Right ventricle myocardium superior (tissue), 1 donor: ENCODE results near the gene NDUFB6. TPM values are rescaled to one million over a fixed set of nuclear protein-coding genes. Genes with fewer than 3 reads are reported as not detected.
"Not testable (repeated sequence)": the region's sequence is repeated elsewhere in the genome, so short reads cannot be mapped to it uniquely, and the experiment has no call there.

Experiments used
- ATAC-seq: fragments of 200-7000 bp; cut with Tn5 transposase; one replicate; pipeline ENCODE4 v1.9.1; 2020; ENCODE audit warnings: mild to moderate bottlenecking; ENCODE audit not compliant: poor library complexity
- DNase-seq: peaks from one replicate; pipeline ENCODE4 v3.0.0-alpha.2; 2020
- intact Hi-C: fragments of 100-400 bp; cut with DNase I; formaldehyde crosslinking; loops from one replicate; pipeline ENCODE4 v1.11.2; 2022
- total RNA-seq: library from RNA; stranded (reverse); fragmentation: NEBNext Ultra II Directional; extraction: Animal tissue kit (Norgen Biotek cat#: 25700); gene quantifications from one replicate; pipeline ENCODE4 v1.2.1, GENCODE V29; 2021
- donor health status: DM: no; HTN: yes; CAD: no; lungs with severe emphysema.

NDUFB6 gene
- total RNA-seq, 1 donor from 2014 or later = 193 TPM

GRCh38 chr9:32533336-32533735 is 39.6 kb downstream of the NDUFB6 start:
- ATAC-seq (no peak), DNase-seq (no peak)
- intact Hi-C loops = no loop called here

GRCh38 chr9:32526707-32527048 is 46.3 kb downstream of the NDUFB6 start:
- intact Hi-C loops = loop anchor here (2.0 to 10.0 kb wide), 2 partner anchors 48 to 144 kb away; partner anchors contain the start of gene NDUFB6
- ATAC-seq (no peak), DNase-seq (no peak)

- DNase-seq (peak; percentile 97), ATAC-seq (peak; percentile 96)
- intact Hi-C loops = loop anchor here (2.0 to 10.0 kb wide), 2 partner anchors 49 to 143 kb away; partner anchors contain the start of gene NDUFB6
These were observed 46.8 kb downstream of the NDUFB6 start, which contains the start of gene RIGI for GRCh38 chr9:32526041-32526706. RIGI (minus strand) TSS chr9:32526196; CDS start chr9:32526166, 30 bp downstream.

- DNase-seq (no peak), ATAC-seq (no peak)
- intact Hi-C loops = loop anchor here (2.0 to 10.0 kb wide), 2 partner anchors 49 to 143 kb away; partner anchors contain the start of gene NDUFB6
These were observed 47.3 kb downstream of the NDUFB6 start for GRCh38 chr9:32525709-32526030.

- ATAC-seq (peak; percentile 32), DNase-seq (no peak)
- intact Hi-C loops = loop anchor here (10.0 kb wide), 1 partner anchor 50 kb away; the partner anchor contains the start of gene NDUFB6
These were observed 47.9 kb downstream of the NDUFB6 start for GRCh38 chr9:32524892-32525708.

- intact Hi-C loops = loop anchor here (10.0 kb wide), 1 partner anchor 50 kb away; the partner anchor contains the start of gene NDUFB6
- ATAC-seq = not testable (repeated sequence)
These were observed 48.4 kb downstream of the NDUFB6 start for GRCh38 chr9:32524558-32524891.

GRCh38 chr9:32523910-32524309 is 49.0 kb downstream of the NDUFB6 start:
- ATAC-seq = no peak
- DNase-seq = no peak
- intact Hi-C loops = loop anchor here (10.0 kb wide), 1 partner anchor 51 kb away; the partner anchor contains the start of gene NDUFB6

More at GRCh38 chr9:32524558-32524891, 48.4 kb downstream of the NDUFB6 start:
- DNase-seq = not testable (repeated sequence)

- ATAC-seq (no peak), DNase-seq (no peak)
- intact Hi-C loops = no loop called here
These were observed 54.7 kb downstream of the NDUFB6 start for GRCh38 chr9:32518276-32518675.

- intact Hi-C loops = no loop called here
- DNase-seq = no peak
- no peak for ATAC-seq
These were observed 56.7 kb downstream of the NDUFB6 start for GRCh38 chr9:32516241-32516640.

GRCh38 chr9:32508728-32509127 is 64.2 kb downstream of the NDUFB6 start:
- DNase-seq (no peak), ATAC-seq (no peak)
- intact Hi-C loops = no loop called here

- no peak for ATAC-seq
- DNase-seq = no peak
- intact Hi-C loops = no loop called here
These were observed 70.0 kb downstream of the NDUFB6 start for GRCh38 chr9:32503008-32503407.

Other genes starting within 250 kb of the NDUFB6 start
- gene ACO1, start 188.5 kb downstream of the NDUFB6 start, total RNA-seq = 63.0 TPM
- gene RIGI, start 47.0 kb downstream of the NDUFB6 start, total RNA-seq = 3.1 TPM
- 14.2 TPM for gene SMIM27, start 20.8 kb downstream of the NDUFB6 start, total RNA-seq
- 7.8 TPM for gene TOPORS, start 20.6 kb downstream of the NDUFB6 start, total RNA-seq
- gene TAF1L, start 62.5 kb upstream of the NDUFB6 start, total RNA-seq = not detected
- not detected for gene TMEM215, start 210.4 kb upstream of the NDUFB6 start, total RNA-seq